Measurements from ENCODE around the gene RCCD1.
A peak's percentile ranks its signal among the peaks of the same experiment; 100 is the strongest.
"Not testable (repeated sequence)": the region's sequence is repeated elsewhere in the genome, so short reads cannot be mapped to it uniquely, and the experiment has no call there.

Gene RCCD1

GRCh38 chr15:90918034-90918788 is 36.5 kb upstream of the RCCD1 start:
- DNase-seq = no peak

GRCh38 chr15:90918835-90919234 is 35.8 kb upstream of the RCCD1 start:
- no peak for DNase-seq

DNA sequence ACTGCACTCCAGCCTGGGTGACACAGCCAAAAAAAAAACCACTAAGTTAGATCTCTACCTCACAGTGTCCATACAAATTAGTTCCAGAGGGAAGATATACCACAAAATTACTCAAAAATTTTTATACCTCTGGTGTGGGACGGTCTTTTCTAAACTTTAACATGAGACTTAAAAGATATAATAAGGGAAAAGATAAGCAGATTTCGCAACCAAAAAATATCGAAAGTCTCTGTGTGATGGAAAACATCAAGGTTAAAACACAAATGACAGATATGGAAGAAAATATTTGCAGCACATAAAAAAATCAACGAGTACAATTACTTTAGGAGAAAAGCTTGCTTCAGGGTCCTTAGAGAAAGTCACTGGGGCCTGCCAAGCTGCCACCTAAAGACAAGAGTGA is 32.8 kb upstream of the RCCD1 start:
- no peak for DNase-seq

DNA sequence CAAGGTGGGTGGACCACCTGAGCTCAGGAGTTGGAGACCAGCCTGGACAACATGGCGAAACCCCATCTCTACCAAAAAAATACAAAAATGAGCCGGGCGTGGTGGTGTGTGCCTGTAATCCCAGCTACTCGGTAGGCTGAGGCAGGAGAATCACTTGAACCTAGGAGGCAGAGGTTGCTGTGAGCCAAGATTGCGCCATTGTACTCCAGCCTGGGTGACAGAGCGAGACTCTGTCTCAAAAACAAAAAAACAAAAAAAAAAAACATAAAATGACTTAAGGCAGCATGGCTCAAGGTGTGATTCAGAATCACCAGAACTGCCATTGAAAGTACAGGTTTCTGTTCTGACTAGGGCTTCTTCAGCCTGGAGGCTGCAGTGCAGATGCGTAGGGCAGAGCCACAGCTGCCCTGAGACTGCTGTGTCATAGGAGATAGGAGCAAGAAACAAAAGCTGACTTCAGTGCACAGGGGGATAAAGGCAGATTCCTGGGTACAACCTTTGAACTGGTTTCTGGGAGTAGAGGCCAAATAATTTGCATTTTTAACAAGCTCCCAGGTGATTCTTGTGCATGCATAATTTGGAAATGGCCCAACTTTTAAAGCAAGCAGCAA is 31.9 kb upstream of the RCCD1 start:
- not testable (repeated sequence) for DNase-seq

DNA sequence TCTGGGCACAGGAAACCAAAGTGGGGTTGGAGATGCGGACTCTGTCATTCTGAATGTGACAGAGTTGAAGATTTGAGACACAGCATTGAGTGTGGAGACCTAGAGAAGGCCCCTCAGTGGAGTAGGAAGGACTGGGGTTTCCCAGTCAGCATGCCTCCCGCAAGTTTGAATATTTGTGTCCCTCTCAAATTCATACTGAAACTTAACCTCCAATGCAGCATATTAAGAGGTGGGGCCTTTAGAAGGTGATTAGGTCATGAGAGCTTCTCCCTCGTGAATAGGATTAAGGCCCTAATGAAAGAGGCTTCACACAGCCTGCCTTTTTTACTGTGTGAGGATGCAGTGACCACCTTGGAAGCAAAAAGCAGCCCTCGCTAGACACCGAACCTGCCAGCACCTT is 30.3 kb upstream of the RCCD1 start:
- DNase-seq = no peak

DNA sequence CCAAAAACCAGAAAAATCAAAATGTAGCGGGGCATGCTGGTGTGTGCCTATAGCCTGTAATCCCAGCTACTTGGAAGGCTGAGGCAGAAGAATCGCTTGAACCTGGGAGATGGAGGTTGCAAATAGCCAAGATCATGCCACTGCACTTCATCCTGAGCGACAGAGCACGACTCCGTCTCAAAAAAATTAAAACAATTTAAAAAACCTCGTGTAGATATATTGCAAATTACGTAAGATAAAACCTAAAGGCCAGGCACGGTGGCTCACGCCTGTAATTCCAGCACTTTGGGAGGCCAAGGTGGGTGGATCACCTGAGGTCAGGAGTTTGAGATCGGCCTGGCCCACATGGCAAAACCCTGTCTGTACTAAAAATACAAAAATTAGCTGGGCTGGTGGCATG is 27.9 kb upstream of the RCCD1 start:
- not testable (repeated sequence) for DNase-seq

- DNase-seq = not testable (repeated sequence)
Observed at GRCh38 chr15:90928106-90928505, 26.6 kb upstream of the RCCD1 start.

DNA sequence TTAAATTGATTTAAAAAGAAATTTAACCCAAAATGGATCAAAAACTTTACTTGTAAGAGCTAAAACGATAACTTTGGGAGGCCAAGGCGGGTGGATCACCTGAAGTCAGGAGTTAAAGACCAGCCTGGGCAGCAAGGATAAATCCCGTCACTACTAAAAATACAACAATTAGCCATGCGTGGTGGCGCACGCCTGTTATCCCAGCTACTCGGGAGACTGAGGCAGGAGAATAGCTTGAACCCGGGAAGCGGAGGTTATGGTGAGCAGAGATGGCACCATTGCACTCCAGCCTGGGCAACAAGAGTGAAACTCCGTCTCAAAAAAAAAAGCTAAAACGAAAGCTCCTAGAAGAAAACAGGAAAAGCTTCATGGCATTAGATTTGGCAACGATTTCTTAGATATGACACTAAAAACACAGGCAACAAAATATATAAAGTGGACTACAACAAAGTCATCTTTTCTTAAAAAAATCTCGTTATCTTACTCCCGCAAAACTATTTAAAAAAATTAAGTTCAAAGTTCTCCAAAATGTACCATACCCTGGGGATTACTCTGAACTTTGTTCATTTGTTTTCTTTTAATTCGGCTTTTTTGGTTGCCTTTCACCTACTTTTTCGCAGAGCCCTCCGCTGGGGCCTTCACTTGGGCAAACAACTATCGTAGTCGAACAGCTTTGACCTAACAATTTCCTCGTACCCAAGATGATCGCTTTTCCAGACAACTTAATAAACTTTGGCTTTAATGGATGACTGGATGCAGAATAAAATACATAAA is 25.3 kb upstream of the RCCD1 start:
- no peak for DNase-seq

GRCh38 chr15:90930861-90931574 is 23.7 kb upstream of the RCCD1 start:
- no peak for DNase-seq

GRCh38 chr15:90931575-90931827 is 23.2 kb upstream of the RCCD1 start:
- DNase-seq = no peak

DNA sequence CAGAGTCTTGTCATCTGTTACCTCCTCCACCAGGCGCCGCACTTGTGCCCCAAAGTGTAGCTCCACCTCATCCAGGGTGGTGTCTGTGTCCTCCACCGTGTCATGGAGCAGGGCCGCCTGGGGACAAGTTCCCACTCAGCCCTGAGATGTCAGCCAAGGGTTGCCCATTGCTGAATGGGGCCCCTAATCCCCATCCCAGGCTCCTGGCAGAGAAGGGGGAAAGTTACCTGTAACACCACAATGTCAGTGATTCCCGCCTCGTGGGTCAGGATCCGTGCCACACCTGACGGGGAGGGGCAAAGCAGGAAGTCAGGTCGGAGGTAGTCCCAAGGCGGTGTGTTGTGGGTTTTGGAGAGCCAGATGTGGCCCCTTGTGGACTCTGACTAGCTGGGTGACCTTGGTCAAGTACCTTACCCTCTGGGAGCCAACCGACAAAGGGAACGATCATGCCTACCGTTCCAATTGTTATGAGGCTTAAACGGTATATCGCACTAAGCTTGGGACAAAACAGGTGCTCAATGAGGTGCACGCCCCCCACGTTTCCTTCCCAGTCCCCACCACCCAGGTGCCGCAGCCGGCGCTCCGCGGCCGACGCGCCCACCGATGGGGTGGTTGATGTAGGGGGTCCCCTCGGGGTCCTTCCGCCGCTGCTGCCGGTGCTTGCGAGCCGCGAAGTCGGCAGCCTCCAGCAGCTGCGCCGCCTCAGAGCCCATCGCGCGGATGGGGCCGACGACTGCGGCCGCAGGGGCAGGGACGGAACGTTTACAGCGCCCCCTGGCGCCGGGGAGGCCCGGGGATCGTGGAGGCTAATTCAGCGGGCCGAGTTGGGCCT is 22.6 kb upstream of the RCCD1 start, which contains the start of gene HDDC3:
TSS of gene HDDC3 (minus strand) at position 722 of the 832 bp plus-strand sequence. CDS start at position 713, 9 bp downstream.
- peak; percentile 86 for DNase-seq

GRCh38 chr15:90932660-90932991 is 22.1 kb upstream of the RCCD1 start:
- DNase-seq = no peak

DNA sequence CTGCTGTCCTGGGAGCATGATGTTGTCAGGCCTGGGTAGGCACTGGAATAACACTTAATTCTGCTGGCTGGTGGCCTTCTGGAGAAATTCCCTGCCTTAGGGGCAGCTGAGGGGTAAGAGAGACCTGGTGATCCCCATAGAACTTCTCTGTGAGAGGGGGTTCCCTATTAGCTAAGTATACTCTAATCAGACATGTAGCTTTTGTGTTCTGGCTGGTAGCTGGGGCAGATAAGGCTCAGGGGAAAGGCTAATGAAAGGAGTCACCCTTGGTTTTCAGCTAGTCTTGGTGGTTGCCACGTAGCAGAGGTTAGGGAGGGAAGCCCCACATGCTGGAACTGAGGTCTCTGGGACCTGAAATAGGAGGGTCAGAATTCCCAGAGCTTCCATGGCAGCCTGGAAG is 21.4 kb upstream of the RCCD1 start:
- no peak for DNase-seq

- peak; percentile 80 for DNase-seq
Observed at GRCh38 chr15:90934256-90934948, 20.3 kb upstream of the RCCD1 start.

DNA sequence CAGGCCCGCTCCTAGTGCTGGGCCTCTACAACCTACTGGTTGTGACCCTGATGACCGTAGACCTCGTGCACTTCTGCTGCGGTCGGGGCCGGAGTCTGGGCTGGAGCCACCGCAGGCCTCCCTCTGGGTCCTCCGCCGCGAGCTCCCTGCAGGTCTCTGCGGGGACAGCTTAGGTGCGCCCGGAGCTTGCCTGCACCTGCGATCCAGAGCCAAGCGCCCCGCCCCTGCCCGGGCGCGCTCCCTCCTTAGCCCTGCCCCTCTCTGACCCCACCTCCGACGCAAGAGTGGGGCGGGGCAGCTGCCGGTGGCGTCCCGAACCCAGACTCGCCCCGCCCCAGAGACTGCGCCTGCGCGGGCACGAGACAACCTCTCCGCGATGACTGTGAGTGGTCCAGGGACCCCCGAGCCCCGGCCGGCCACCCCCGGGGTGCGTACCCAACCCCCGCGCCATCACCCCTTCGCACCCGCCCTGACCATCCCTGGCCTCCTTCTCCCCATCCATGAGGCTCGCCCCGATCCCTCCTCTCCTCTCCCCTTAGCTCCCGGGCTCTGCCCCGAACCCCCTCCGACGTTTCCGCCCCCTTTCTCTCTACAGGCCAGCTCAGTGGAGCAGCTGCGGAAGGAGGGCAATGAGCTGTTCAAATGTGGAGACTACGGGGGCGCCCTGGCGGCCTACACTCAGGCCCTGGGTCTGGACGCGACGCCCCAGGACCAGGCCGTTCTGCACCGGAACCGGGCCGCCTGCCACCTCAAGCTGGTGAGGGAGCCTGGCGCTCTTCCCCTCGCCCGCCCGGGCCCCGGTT is 19.5 kb upstream of the RCCD1 start, which contains the start of gene UNC45A:
TSS of gene UNC45A (plus strand) at position 337 of the 803 bp plus-strand sequence. CDS start at position 377, 40 bp downstream.
- peak; percentile 94 for DNase-seq

- DNase-seq = no peak
Observed at GRCh38 chr15:90936823-90937222, 17.9 kb upstream of the RCCD1 start.

DNA sequence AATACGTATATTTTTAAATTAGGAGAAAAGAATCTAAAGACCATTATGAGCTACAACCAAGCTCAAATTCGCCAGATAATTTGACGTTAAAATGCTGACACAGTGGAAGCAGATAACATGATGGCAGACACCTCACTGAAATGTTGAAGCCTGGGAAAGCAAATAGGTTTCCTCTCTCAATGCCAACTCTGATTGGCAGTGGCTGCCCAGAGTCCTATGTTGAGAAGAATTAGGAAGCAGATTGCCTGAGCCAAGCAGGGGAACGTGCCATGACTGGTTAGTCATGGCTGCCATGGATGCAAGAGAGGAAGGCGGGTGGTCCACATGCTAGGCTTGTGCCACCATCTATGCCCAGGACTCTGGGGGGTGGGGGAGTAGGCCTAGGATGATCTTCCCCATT is 16.4 kb upstream of the RCCD1 start:
- DNase-seq = no peak

GRCh38 chr15:90939756-90940155 is 14.9 kb upstream of the RCCD1 start:
- DNase-seq = no peak

- no peak for DNase-seq
Observed at GRCh38 chr15:90941038-90941437, 13.6 kb upstream of the RCCD1 start.

DNA sequence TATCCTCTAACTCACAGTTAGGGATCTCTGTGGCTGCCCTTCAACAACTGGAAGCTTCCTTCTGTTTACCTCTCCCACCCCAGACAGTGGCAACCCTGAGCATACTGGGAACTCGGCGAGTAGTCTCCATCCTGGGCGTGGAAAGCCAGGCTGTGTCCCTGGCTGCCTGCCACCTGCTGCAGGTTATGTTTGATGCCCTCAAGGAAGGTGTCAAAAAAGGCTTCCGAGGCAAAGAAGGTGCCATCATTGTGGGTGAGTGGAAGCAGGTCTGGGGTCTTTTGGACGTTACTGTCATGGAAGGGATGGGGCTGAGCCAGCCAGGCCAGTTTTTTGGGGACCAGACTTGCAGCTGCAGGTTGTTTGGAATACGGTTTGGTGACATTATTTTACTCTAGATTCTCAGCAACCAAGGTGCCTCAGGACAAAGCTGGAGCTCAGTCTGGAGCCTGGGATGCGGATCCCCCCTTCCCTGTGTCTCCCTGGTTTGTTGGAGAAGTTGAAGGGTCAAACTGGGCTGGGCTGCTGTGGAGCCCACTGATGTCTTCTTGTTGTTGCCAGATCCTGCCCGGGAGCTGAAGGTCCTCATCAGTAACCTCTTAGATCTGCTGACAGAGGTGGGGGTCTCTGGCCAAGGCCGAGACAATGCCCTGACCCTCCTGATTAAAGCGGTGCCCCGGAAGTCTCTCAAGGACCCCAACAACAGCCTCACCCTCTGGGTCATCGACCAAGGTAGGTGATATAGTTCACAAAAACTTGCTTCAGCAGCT is 12.1 kb upstream of the RCCD1 start:
- DNase-seq = no peak
